Tibial nerve (tissue), 4 donors: ENCODE measurements around the gene PLXNB3. TPM values are rescaled to one million over a fixed set of nuclear protein-coding genes. Genes with fewer than 3 reads are reported as not detected.

Source experiments
- DNase-seq, 2 donors: peaks; one replicate each; pipeline ENCODE4 v3.0.0-alpha.2; 2019; ENCODE audit warnings: low spot score in 2 of 2
- H3K27ac ChIP-seq, 4 donors: fragments of 200-600 bp; sonication (generic) in 3 of 4; one replicate each; pipeline ENCODE4 v1.5.1; 2017 to 2019; ENCODE audit warnings: mild to moderate bottlenecking in 1 of 4
- H3K27me3 ChIP-seq, 2 donors: fragments of 200-600 bp; sonication (generic) in 1 of 2; one replicate each; pipeline versions ENCODE4 v1.5.1 to v1.6.0; 2017 to 2019
- H3K36me3 ChIP-seq, 3 donors: fragments of 200-600 bp; sonication (generic); one replicate each; pipeline ENCODE4 v1.5.1; 2018 to 2019
- H3K4me1 ChIP-seq, 4 donors: fragments of 200-600 bp; sonication (generic) in 3 of 4; one replicate each; pipeline ENCODE4 v1.5.1; 2017 to 2019
- H3K4me3 ChIP-seq, 4 donors: fragments of 200-600 bp; sonication (generic) in 3 of 4; one replicate each; pipeline ENCODE4 v1.5.1; 2017 to 2019; ENCODE audit warnings: mild to moderate bottlenecking in 1 of 4, moderate library complexity in 1 of 4
- H3K9me3 ChIP-seq, 4 donors: fragments of 200-600 bp; sonication (generic) in 3 of 4; one replicate each; pipeline ENCODE4 v1.5.1; 2017 to 2019
- EP300 ChIP-seq, 2 donors: sonication (generic); formaldehyde crosslinking; IDR thresholded peaks; one replicate each; pipeline ENCODE4 v1.6.1; 2017; ENCODE audit warnings: antibody characterized with exemption in 2 of 2, mild to moderate bottlenecking in 1 of 2
- POLR2A ChIP-seq, 2 donors: fragments of 450-650 bp; IDR thresholded peaks; one replicate each; pipeline ENCODE4 v1.6.1; 2017; ENCODE audit warnings: antibody characterized with exemption in 2 of 2, mild to moderate bottlenecking in 2 of 2, moderate library complexity in 2 of 2
- WGBS, 2 donors: methylation state at CpG; one replicate each; pipeline ENCODE4 v1.1.5; 2018; 5-methylcytosine and 5-hydroxymethylcytosine counted together
- total RNA-seq, 4 donors: library from RNA; depleted of rRNA; stranded (reverse); fragments of >200 nt; gene quantifications; one replicate each; pipeline ENCODE4 v1.1.0, GENCODE V29; 2016
- TF ChIP-seq, protein P1 (sequence below), 5 experiments: fragments of 200-600 bp in 3 of 5; fragments of 450-650 bp in 2 of 5; sonication (generic) in 3 of 5; IDR thresholded peaks; one replicate each; pipeline ENCODE4 v1.5.1; 2016 to 2019; ENCODE audit warnings: antibody characterized with exemption in 5 of 5, mild to moderate bottlenecking in 3 of 5, moderate library complexity in 2 of 5

The PLXNB3 gene
- total RNA-seq, 4 donors from 2014 or later, result 45.4 to 77.7 (median 50.3) TPM

- H3K27ac ChIP-seq, result no peak overlapping the region
- TF ChIP-seq POLR2A (IDR thresholded peaks at IDR 0.05) (no peak), EP300 (IDR thresholded peaks at IDR 0.05) (no peak)
- TF ChIP-seq, protein P1, sequence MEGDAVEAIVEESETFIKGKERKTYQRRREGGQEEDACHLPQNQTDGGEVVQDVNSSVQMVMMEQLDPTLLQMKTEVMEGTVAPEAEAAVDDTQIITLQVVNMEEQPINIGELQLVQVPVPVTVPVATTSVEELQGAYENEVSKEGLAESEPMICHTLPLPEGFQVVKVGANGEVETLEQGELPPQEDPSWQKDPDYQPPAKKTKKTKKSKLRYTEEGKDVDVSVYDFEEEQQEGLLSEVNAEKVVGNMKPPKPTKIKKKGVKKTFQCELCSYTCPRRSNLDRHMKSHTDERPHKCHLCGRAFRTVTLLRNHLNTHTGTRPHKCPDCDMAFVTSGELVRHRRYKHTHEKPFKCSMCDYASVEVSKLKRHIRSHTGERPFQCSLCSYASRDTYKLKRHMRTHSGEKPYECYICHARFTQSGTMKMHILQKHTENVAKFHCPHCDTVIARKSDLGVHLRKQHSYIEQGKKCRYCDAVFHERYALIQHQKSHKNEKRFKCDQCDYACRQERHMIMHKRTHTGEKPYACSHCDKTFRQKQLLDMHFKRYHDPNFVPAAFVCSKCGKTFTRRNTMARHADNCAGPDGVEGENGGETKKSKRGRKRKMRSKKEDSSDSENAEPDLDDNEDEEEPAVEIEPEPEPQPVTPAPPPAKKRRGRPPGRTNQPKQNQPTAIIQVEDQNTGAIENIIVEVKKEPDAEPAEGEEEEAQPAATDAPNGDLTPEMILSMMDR (IDR thresholded peaks at IDR 0.05), result no peak
- H3K27me3 ChIP-seq, result no peaks in the 10 kb centered on the region
- H3K4me1 ChIP-seq, result no peaks in the 10 kb centered on the region
- H3K4me3 ChIP-seq, result no peak overlapping the region
- no peaks in the 10 kb centered on the region for H3K9me3 ChIP-seq
- WGBS, 2 donors, result 80 to 84% methylated on average over 12 to 14 of the region's 15 CpGs
- H3K36me3 ChIP-seq, result peaks cover 0 to 24% (median 0%) of the 10 kb centered on the region in 3 donors
- no peak for DNase-seq
Measured at GRCh38 chrX:153733651-153734240, 30.3 kb upstream of the PLXNB3 start.

DNA sequence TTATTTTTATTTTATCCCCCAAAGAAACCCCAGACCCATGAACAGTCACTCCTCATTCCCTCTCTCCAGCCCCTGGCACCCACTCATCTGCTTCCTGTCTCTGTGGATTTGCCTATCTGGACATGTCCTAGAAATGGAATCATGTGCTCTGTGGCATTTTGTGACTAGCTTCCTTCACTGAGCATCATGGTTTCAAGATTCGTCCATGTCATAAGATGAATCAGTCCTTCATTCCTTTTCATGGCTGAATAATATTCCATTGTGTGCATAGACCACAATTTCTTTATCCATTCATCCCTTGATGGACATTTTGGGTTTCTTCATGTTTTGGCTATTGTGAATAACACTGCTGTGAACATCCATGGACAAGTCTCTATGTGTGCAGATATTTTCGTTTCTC lies 29.2 kb upstream of the PLXNB3 start:
- H3K36me3 ChIP-seq, result peaks cover 0 to 21% (median 0%) of the 10 kb centered on the region in 3 donors
- TF ChIP-seq, protein P1 (IDR thresholded peaks at IDR 0.05), result no peak
- TF ChIP-seq EP300 (IDR thresholded peaks at IDR 0.05) (no peak), POLR2A (IDR thresholded peaks at IDR 0.05) (no peak)
- 74 to 78% methylated on average over 2 of the region's 2 CpGs for WGBS, 2 donors
- no peaks in the 10 kb centered on the region for H3K4me1 ChIP-seq
- no peak overlapping the region for H3K4me3 ChIP-seq
- no peak for DNase-seq
- no peaks in the 10 kb centered on the region for H3K27me3 ChIP-seq
- no peaks in the 10 kb centered on the region for H3K9me3 ChIP-seq
- H3K27ac ChIP-seq, result no peak overlapping the region

- Histone ChIP-seq H3K27ac (no peak overlapping the region), H3K9me3 (no peaks in the 10 kb centered on the region), H3K4me1 (no peaks in the 10 kb centered on the region), H3K4me3 (no peak overlapping the region), H3K36me3 (peaks cover 0 to 17% (median 0%) of the 10 kb centered on the region in 3 donors), H3K27me3 (no peaks in the 10 kb centered on the region)
- DNase-seq, result no peak
- WGBS, 2 donors, result 79 to 85% methylated on average over 9 of the region's 9 CpGs
- TF ChIP-seq EP300 (IDR thresholded peaks at IDR 0.05), result no peak
- no peak for TF ChIP-seq POLR2A (IDR thresholded peaks at IDR 0.05)
- TF ChIP-seq, protein P1 (IDR thresholded peaks at IDR 0.05), result no peak
Measured at GRCh38 chrX:153735274-153735673, 28.8 kb upstream of the PLXNB3 start.

DNA sequence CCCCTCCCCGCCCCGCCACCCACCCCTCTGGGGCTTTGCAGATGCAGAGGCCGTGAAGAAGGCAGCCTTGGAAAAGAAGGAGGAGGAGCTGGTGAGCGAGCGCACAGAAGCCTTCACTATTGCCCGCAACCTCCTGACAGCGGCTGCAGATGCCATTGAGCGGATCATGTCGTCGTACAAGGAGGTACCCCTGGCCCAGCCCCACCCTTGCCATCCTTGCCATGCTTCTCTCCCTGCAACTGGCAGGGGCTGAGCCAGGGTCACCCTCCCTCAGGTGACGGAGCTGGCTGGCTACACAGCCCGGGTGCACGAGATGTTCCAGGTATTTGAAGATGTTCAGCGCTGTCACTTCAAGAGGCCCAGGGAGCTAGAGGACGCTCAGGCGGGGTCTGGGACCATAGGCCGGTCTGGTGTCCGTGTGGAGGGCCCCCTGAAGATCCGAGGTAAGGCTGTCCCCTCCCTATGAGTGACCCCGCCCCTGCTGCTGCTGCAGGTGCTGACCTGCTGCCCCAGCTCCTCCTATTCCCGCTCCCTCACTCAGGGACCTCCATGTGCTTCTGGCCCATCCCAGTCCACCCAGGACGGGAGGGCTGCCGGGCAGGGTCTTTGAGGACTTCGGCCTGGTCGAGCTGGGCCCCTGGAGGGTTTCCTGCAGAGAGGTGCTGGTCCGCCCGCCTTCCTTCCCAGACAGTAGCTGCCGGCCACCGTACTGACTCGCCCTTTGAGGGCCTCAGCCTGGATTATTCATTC lies 27.8 kb upstream of the PLXNB3 start:
- Histone ChIP-seq H3K27me3 (no peaks in the 10 kb centered on the region), H3K27ac (no peak overlapping the region), H3K4me1 (no peaks in the 10 kb centered on the region), H3K9me3 (no peaks in the 10 kb centered on the region), H3K4me3 (no peak overlapping the region), H3K36me3 (peaks cover 0 to 22% (median 0%) of the 10 kb centered on the region in 3 donors)
- TF ChIP-seq, protein P1 (IDR thresholded peaks at IDR 0.05), result no peak
- no peak for TF ChIP-seq POLR2A (IDR thresholded peaks at IDR 0.05)
- no peak for TF ChIP-seq EP300 (IDR thresholded peaks at IDR 0.05)
- no peak for DNase-seq
- WGBS, 2 donors, result 88 to 89% methylated on average over 18 to 30 of the region's 30 CpGs

DNA sequence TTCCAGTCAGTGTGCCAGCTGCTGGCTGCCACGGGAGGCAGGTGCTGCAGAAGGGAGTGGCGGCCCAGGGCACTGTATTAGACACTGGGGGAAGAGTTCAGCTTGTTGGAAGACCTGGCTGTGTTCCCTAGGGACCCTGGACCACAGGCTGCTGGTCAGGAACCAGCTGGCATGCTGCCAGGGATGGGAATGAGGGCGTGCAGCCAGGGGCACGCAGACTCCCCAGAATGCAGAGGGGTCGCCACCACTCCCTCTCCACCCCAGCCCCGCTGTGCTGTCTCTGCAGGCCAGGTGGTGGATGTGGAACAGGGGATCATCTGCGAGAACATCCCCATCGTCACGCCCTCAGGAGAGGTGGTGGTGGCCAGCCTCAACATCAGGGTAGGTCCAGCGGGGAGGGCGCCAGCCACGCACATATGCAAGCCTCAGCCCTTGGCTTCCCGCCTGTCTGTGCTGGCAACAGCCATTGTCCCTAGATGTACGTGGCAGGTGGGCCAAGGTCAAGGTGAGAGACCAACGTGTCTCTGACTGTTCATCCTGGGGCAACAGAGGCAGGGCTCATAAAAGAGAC lies 27.1 kb upstream of the PLXNB3 start:
- Histone ChIP-seq H3K4me1 (no peaks in the 10 kb centered on the region), H3K27me3 (no peaks in the 10 kb centered on the region), H3K9me3 (no peaks in the 10 kb centered on the region), H3K4me3 (no peak overlapping the region), H3K27ac (no peak overlapping the region), H3K36me3 (peaks cover 0 to 22% (median 0%) of the 10 kb centered on the region in 3 donors)
- TF ChIP-seq, protein P1 (IDR thresholded peaks at IDR 0.05), result no peak
- TF ChIP-seq POLR2A (IDR thresholded peaks at IDR 0.05) (no peak), EP300 (IDR thresholded peaks at IDR 0.05) (no peak)
- WGBS, 2 donors, result 55 to 71% methylated on average over 2 to 13 of the region's 15 CpGs
- no peak for DNase-seq
